ENCODE data around the gene NUP107.

NUP107 gene

GRCh38 chr12:68695454-68695853 is 8.7 kb downstream of the NUP107 start:
- TF ChIP-seq TSHZ2 (CRISPR knock-in tag; IDR thresholded peaks at IDR 0.05) (no peak), PPARA (CRISPR knock-in tag; IDR thresholded peaks at IDR 0.05; ENCODE audit: borderline replicate concordance) (no peak), TOX (CRISPR knock-in tag; IDR thresholded peaks at IDR 0.05; ENCODE audit: borderline replicate concordance) (no peak), GLIS3 (CRISPR knock-in tag; IDR thresholded peaks at IDR 0.05) (no peak)
- ATAC-seq: no peak

GRCh38 chr12:68699486-68699885 is 12.7 kb downstream of the NUP107 start:
- no peak for ATAC-seq
- no peak for TF ChIP-seq ESRRG (CRISPR knock-in tag; IDR thresholded peaks at IDR 0.05)
- no peak for TF ChIP-seq POU6F1 (CRISPR knock-in tag; IDR thresholded peaks at IDR 0.05; ENCODE audit: borderline replicate concordance, low read depth)
- TF ChIP-seq PPARA (CRISPR knock-in tag; IDR thresholded peaks at IDR 0.05; ENCODE audit: borderline replicate concordance): no peak
- no peak for TF ChIP-seq CSRNP3 (CRISPR knock-in tag; IDR thresholded peaks at IDR 0.05)
- no peak for TF ChIP-seq ZNF70 (CRISPR knock-in tag; IDR thresholded peaks at IDR 0.05)
- no peak for TF ChIP-seq ZFP30 (CRISPR knock-in tag; IDR thresholded peaks at IDR 0.05)
- no peak for TF ChIP-seq CSDC2 (CRISPR knock-in tag; IDR thresholded peaks at IDR 0.05)

GRCh38 chr12:68727776-68728175 is 41.0 kb downstream of the NUP107 start:
- TF ChIP-seq ZC3H10 (CRISPR knock-in tag; IDR thresholded peaks at IDR 0.05): no peak
- TF ChIP-seq GLIS3 (CRISPR knock-in tag; IDR thresholded peaks at IDR 0.05): no peak
- no peak for TF ChIP-seq OSR1 (CRISPR knock-in tag; IDR thresholded peaks at IDR 0.05)
- TF ChIP-seq PPARA (CRISPR knock-in tag; IDR thresholded peaks at IDR 0.05; ENCODE audit: borderline replicate concordance): no peak
- TF ChIP-seq ZNF565 (CRISPR knock-in tag; conservative IDR thresholded peaks at IDR 0.05; ENCODE audit: low read depth): no peak
- no peak for TF ChIP-seq ISL1 (CRISPR knock-in tag; IDR thresholded peaks at IDR 0.05)
- TF ChIP-seq ZFP30 (CRISPR knock-in tag; IDR thresholded peaks at IDR 0.05): no peak
- no peak for TF ChIP-seq ZFP3 (CRISPR knock-in tag; IDR thresholded peaks at IDR 0.05)
- TF ChIP-seq POU6F1 (CRISPR knock-in tag; IDR thresholded peaks at IDR 0.05; ENCODE audit: borderline replicate concordance, low read depth): no peak
- no peak for TF ChIP-seq TCF4 (CRISPR knock-in tag; IDR thresholded peaks at IDR 0.05; ENCODE audit: borderline replicate concordance)
- no peak for TF ChIP-seq CSRNP3 (CRISPR knock-in tag; IDR thresholded peaks at IDR 0.05)
- no peak for TF ChIP-seq TSHZ2 (CRISPR knock-in tag; IDR thresholded peaks at IDR 0.05)
- TF ChIP-seq CREB5 (CRISPR knock-in tag; IDR thresholded peaks at IDR 0.05; ENCODE audit: low read depth): no peak
- TF ChIP-seq CSDC2 (CRISPR knock-in tag; IDR thresholded peaks at IDR 0.05): no peak
- TF ChIP-seq SNAI2 (CRISPR knock-in tag; IDR thresholded peaks at IDR 0.05): no peak
- ATAC-seq: no peak
